Progenitor cell of endocrine pancreas (in vitro differentiated cells): Measurements from ENCODE around the gene HNRNPA0. TPM values are rescaled to one million over a fixed set of nuclear protein-coding genes. Genes with fewer than 3 reads are reported as not detected.
A peak's percentile ranks its signal among the peaks of the same experiment; 100 is the strongest.

Experiments used
- DNase-seq: peaks from one replicate; pipeline ENCODE4 v3.0.0; 2021; ENCODE audit warnings: low spot score; ENCODE audit not compliant: unreplicated experiment
- H3K27ac Mint-ChIP-seq: 2 replicates; pipeline ENCODE4 v1.8.0; 2021; ENCODE audit warnings: mild to moderate bottlenecking, moderate library complexity, mixed read lengths
- H3K27me3 Mint-ChIP-seq: 2 replicates; pipeline ENCODE4 v1.8.0; 2021; ENCODE audit warnings: mixed read lengths
- H3K36me3 Mint-ChIP-seq: 2 replicates; pipeline ENCODE4 v1.8.0; 2022; ENCODE audit warnings: mixed read lengths; ENCODE audit not compliant: insufficient read depth
- H3K4me1 Mint-ChIP-seq: 2 replicates; pipeline ENCODE4 v1.8.0; 2021; ENCODE audit warnings: low read depth, mixed read lengths
- H3K4me3 Mint-ChIP-seq: 2 replicates; pipeline ENCODE4 v1.8.0; 2021; ENCODE audit warnings: low read depth, mild to moderate bottlenecking, moderate library complexity, mixed read lengths
- H3K9me3 Mint-ChIP-seq: 2 replicates; pipeline ENCODE4 v1.8.0; 2021; ENCODE audit warnings: low read depth, mixed read lengths
- total RNA-seq: library from RNA; stranded (reverse); gene quantifications from 2 replicates; pipeline ENCODE4 v1.2.1, GENCODE V29; 2021
- TF ChIP-seq, protein P1 (sequence below): fragments of 200-600 bp; sonication (generic); IDR thresholded peaks from one replicate; pipeline ENCODE4 v1.5.0; 2021; ENCODE audit warnings: antibody characterized with exemption, mild to moderate bottlenecking; ENCODE audit not compliant: unreplicated experiment

Gene HNRNPA0
- total RNA-seq, 1 donor from 2014 or later = 82.6 TPM

DNA sequence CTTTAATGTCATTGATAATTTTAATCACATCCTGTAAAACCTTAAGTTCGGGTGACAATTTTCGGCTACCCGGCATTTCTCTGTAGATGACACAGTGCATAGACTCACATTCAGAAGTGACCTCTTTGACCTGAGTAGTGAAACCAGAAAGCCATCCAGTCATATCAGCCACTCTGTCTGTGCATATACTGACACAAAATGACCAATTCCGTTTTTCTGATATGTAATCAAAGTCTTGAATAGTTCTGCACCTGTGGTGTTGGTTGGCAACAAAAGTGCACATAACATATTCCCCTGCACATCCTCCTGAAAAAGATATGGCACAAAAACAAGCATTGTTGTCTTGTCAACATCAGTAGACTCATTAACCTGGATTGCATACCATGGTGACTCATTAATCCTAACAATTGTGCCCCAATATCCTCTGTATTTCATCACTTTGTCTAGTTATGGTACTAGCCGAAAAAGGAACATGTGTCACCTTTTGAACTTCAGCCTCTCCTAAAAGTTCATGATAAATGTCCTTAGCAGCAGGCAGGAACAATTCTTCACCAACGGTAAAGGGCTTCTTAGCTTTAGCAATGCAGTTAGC is 4.6 kb upstream of the HNRNPA0 start:
- no peaks in the 10 kb centered on the region for H3K36me3 Mint-ChIP-seq
- H3K27ac Mint-ChIP-seq = peak overlapping the region; percentile 34
- no peak for DNase-seq
- H3K4me3 Mint-ChIP-seq = no peak overlapping the region
- peaks cover 21% of the 10 kb centered on the region for H3K4me1 Mint-ChIP-seq
- TF ChIP-seq, protein P1, sequence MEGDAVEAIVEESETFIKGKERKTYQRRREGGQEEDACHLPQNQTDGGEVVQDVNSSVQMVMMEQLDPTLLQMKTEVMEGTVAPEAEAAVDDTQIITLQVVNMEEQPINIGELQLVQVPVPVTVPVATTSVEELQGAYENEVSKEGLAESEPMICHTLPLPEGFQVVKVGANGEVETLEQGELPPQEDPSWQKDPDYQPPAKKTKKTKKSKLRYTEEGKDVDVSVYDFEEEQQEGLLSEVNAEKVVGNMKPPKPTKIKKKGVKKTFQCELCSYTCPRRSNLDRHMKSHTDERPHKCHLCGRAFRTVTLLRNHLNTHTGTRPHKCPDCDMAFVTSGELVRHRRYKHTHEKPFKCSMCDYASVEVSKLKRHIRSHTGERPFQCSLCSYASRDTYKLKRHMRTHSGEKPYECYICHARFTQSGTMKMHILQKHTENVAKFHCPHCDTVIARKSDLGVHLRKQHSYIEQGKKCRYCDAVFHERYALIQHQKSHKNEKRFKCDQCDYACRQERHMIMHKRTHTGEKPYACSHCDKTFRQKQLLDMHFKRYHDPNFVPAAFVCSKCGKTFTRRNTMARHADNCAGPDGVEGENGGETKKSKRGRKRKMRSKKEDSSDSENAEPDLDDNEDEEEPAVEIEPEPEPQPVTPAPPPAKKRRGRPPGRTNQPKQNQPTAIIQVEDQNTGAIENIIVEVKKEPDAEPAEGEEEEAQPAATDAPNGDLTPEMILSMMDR = no peak
- no peaks in the 10 kb centered on the region for H3K27me3 Mint-ChIP-seq
- H3K9me3 Mint-ChIP-seq = no peaks in the 10 kb centered on the region

DNA sequence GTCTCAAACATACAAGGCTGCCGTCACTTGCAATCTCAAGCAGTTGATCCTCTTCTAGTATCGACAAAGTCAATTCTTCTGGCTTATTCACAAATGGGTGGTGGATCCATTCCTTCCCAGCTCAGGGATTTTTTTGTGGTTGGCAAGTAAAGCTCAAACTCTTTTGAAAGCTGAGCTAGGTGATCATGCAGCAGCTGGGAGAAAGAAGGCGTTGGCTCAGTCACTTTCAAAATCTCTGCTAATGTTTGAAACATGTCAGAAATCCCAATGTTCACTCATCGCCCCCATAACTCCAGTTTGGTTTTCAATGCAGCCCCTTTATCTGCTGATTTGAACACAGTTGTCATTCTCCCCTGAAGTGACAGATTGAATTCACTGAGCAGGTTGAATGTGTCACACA is 4.0 kb upstream of the HNRNPA0 start:
- TF ChIP-seq, protein P1 = no peak
- H3K27ac Mint-ChIP-seq = peak overlapping the region; percentile 34
- no peak overlapping the region for H3K4me3 Mint-ChIP-seq
- H3K4me1 Mint-ChIP-seq = peaks cover 18% of the 10 kb centered on the region
- DNase-seq = no peak
- H3K9me3 Mint-ChIP-seq = no peaks in the 10 kb centered on the region
- H3K27me3 Mint-ChIP-seq = no peaks in the 10 kb centered on the region
- no peaks in the 10 kb centered on the region for H3K36me3 Mint-ChIP-seq

DNA sequence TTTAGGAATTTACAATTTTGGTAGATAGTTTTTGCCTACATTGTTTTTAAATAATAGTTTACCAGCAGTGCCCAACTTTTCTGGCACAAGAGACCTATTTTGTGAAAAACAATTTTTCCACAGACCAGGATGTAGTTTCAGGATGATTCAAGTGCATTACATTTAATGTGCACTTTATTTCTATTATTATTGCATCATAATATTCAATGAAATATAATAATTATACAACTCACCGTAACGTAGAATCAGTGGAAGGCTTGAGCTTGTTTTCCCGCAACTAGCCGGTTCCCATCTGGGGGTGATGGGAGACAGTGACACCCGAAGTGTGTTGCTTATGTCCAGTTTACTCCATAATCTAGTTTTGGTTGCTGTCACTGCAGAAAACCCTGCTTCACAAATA is 3.5 kb upstream of the HNRNPA0 start:
- no peak for DNase-seq
- TF ChIP-seq, protein P1 = no peak
- Mint-ChIP-seq H3K9me3 (no peaks in the 10 kb centered on the region), H3K4me1 (peaks cover 18% of the 10 kb centered on the region), H3K4me3 (no peak overlapping the region), H3K27ac (no peak overlapping the region), H3K36me3 (peaks cover 2% of the 10 kb centered on the region), H3K27me3 (no peaks in the 10 kb centered on the region)

DNA sequence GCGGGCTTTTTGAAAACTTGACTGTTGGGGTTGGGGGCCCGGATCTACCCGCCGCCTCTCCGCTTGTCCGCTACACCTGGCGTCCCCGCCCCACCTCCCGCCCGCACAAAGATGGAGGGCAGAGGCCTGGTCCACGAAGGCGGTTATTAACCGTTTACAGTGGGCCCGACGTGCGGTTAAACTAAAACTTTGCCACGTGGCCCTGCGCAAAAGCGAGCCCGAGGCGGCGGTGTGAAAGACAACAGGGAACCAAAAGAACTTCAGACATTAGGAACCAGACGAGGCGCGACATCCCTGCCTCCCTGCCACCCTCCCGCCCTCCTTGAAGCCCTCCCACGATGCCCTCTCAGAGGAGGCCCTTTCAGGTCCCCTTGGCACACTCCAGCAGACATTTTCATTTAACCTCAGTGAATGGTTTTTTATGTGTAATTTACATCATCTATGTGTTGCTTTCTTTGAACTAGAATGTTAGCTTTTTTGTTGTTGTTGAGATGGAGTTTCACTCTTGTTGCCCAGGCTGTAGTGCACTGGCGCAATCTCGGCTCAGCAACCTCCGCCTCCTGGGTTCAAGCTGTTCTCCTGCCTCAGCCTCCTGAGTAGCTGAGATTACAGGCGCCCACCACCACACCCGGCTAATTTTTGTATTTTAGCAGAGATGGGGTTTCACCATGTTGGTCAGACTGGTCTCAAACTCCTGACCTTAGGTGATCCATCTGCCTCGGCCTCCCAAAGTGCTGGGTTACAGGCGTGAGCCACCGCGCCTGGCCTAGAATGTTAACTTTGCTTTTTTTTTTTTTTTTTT is 999 bp upstream of the HNRNPA0 start:
- Mint-ChIP-seq H3K36me3 (peaks cover 14% of the 10 kb centered on the region), H3K9me3 (no peaks in the 10 kb centered on the region), H3K4me3 (peak overlapping the region; percentile 100), H3K27ac (peak overlapping the region; percentile 100), H3K27me3 (no peaks in the 10 kb centered on the region), H3K4me1 (peaks cover 30% of the 10 kb centered on the region)
- DNase-seq = no peak
- TF ChIP-seq, protein P1 = no peak

DNA sequence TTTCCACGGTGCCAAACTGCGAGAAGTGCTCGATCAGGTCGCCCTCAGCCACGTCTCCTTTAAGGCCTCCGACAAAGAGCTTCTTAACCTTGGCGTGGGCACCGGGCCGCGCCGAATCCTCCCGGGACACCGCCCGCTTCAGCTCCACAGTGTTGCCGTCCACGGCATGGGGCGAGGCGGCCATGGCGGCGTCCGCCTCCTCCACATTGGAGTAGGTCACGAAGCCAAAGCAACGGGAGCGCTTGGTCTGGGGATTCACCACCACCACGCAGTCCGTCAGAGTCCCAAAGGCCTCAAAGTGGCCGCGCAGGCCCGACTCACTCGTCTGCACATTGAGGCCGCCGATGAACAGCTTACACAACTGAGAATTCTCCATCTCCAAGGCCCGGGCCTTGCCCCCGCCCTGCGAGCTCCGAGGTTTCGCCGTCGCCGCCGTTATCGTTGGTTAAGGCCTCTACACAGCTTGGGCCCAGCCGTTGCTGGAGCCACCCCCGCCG is 424 bp downstream of the HNRNPA0 start:
- H3K36me3 Mint-ChIP-seq = peaks cover 14% of the 10 kb centered on the region

More for the DNA sequence above, 424 bp downstream of the HNRNPA0 start:
- H3K27ac Mint-ChIP-seq = peak overlapping the region; percentile 100
- TF ChIP-seq, protein P1 = no peak
- no peaks in the 10 kb centered on the region for H3K27me3 Mint-ChIP-seq
- peaks cover 33% of the 10 kb centered on the region for H3K4me1 Mint-ChIP-seq
- no peaks in the 10 kb centered on the region for H3K9me3 Mint-ChIP-seq
- DNase-seq = no peak
- peak overlapping the region; percentile 100 for H3K4me3 Mint-ChIP-seq
